NCI-H1930 (cell line): ENCODE data around the gene ATP5IF1.

Source experiments
- DNase-seq, 2 experiments: peaks; one replicate each; lab custom pipeline; 2025; lab: John Stamatoyannopoulos, UW

Gene ATP5IF1

DNA sequence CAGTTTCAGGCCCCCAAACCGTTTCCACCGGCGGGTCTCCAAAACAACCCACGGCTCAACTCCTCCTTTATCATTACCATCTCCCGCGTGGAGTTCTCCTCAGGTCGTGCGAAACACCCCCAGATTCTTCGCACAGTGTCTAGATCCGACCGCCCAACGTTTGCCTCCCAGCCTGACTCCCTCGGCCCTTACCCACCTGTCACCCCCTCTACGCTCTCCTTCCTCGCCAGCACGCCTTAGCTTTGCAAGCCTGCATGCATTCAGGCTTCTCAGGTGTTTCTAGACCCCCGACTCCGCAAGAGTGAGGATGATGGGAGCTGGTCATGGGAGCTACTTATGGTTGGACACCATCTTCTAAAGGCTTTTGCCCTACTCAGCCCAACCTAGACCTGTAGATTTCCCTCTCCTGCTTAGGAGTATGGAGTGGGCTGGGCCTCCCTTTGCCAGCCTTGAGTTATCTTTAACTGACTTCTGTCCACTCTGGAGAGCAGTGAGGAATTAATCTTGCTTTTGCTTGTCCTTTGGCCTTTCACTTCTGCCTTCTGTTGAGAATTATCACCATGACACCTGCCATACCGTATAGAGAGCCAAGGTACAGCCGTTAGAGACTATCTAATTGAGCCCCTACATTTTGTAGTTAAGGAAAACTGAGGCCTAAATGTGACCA lies 865 bp downstream of the ATP5IF1 start:
- no peak for DNase-seq

DNA sequence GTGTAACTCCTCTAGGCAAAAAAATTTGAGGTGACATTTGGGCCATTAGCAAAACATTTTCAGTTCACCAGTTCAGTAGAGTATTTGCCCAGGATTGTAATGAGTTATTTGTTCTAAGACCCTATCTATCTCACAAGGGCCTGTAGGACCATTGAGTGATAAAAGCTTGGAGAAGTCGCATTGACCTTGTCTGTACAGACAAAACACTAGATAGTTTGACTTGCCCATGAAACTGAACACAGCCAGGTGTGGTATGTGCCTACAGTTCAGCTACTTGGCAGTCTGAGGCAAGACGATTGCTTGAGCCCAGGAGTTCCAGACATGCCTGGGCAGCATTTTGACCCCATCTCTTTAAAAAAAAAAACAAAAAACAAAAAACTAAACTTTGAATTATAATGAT lies 3.1 kb downstream of the ATP5IF1 start:
- no peak for DNase-seq

DNA sequence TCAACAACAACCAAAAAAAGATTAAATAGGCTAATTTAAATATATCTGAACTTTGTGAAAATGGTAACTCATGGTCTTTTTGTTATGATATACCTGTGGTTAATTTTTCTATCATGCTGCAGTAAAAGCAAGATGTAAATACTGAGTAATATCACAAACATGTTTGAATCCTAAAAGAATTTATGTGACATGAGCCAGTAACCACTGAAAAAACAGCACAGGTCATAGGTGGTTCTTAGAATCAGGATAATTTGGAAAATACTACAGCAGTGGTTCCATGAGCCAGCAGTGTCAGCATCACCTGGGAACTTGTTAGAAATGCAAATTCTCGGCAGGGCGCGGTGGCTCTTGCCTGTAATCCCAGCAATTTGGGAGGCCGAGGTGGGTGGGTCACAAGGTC lies 4.1 kb downstream of the ATP5IF1 start:
- no peak for DNase-seq

DNA sequence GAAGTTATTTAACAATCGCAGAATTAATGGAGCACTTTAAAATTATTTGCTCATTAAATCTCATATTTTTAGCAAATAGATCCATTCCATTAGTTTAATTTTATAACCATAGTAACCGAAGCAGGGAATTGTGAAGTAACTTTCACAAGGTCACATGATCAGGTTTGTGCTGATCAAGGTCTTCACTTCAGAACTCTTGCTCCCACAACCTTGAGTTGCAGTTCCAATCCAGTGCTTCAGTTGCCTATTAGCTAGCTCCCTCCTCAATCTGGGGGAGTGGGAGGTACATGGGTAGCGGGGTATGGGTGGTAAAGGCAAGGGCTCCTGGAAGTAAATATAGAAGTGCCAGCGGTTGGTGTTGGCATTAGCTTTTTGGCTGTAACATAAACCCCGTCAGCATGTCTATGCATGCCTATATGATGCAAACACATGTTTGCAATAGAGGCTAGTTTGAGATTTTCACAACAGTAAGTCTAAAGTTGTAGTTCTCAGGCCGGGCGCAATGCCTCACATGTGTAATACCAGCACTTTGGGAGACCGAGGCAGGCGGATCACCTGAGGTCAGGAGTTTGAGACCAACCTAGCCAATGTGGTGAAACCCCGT lies 5.8 kb downstream of the ATP5IF1 start:
- DNase-seq: no peak

DNA sequence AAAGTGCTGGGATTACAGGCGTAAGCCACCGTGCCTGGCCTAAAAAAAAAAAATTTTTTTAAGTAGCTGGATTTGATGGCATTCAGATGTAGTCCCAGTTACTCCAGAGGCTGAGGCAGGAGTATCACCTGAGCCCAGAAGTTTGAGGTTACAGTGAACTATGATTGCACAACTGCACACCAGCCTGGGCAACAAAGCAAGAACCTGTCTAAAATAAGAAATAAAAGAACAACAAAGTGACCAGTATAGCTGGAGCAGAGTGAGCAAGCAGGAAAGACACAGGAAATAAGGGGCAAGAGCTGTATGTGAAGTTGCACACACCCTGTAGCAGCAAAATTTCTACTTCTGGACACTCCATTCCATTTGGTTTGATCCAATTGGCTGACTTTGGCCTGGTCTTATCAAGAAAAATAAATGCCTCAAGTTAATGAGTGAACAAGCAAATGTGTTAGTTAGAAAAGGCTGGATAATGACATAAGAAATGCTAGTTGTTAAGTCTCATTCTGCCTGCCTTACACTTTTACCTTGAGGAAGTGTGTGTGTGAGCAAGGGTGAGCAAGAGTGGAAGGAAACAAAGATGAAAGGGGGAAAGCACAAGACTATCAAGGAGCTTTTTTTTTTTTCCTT lies 7.9 kb downstream of the ATP5IF1 start:
- no peak for DNase-seq

DNA sequence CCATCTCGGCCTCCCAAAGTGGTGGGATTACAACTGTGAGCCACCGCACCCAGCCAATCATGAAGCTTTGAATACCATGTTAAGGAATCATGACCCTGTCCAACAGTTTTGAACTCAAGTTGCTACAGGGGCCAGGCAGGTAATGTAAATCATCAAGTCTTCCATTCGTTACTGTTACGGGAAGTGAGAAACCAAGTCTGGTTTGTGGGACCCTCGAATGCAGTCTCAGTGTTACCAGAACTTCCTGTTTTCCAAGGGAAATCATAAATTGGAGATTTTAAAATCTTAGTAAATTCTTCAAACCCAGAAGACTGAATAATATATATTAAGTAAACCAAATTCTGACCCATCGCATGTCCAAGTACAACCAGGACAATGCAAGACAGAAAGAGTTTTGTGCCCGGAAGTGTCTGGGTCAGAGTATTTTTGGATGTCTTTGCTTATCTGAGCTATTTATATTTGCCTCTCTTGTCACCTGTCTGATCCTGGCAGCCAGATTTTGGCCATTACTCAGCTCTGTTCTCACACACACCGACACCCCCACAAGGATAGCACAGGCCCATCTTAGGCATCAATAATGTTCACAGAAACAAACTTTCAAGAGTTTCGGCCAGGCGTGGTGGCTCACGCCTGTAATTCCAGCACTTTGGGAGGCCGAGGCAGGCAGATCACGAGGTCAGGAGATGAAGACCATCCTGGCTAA lies 8.8 kb downstream of the ATP5IF1 start:
- no peak for DNase-seq

DNA sequence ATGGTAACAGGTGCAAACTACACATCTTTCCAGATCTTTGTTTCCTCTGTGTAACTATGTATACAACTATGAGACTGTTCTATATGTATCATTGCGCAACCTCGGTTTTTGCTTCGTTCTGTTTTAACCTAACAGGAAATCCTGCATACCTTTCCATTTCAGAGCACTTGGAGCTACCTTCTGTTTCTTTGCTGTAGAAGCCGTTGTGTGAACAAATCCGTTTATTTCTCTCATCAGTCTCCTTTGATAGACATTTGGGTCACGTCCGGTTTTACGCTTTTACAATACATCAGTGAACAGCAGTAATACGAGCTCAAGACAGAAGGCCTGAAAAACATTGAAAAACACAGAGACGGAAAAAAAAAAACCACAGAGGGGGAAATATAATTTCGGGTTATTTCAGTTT lies 10.5 kb downstream of the ATP5IF1 start:
- DNase-seq: no peak

DNA sequence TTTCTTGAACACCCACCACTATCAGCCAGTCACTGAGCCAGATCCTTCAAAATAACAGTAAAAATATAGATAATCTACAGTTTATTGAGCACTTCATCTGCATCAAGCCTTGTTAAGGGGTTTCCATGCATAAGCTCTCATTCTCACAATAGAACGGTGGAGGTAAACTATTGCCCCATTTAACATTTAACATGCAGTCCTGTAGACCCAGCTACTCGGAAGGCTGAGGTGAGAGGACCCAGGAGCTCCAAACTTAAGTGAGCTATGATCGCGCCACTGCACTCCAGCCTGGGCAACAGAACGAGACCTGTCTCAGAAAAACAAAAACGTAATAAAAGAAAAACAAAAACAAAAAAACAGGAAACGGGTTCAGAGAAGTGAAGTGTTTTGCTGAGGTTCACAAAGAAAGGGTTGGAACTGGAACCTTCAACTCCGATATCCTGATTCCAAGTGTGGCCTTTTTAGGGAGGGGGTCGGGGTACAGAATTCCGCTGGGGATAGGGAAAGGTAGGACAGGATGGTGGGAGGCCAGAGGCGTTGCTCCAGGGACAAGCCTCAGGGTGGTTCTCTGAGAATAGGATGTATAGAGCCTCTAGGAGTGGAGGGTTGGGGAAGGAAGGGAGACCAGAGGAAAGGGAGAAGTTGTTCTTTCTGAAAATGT lies 11.8 kb downstream of the ATP5IF1 start:
- DNase-seq: no peak

DNA sequence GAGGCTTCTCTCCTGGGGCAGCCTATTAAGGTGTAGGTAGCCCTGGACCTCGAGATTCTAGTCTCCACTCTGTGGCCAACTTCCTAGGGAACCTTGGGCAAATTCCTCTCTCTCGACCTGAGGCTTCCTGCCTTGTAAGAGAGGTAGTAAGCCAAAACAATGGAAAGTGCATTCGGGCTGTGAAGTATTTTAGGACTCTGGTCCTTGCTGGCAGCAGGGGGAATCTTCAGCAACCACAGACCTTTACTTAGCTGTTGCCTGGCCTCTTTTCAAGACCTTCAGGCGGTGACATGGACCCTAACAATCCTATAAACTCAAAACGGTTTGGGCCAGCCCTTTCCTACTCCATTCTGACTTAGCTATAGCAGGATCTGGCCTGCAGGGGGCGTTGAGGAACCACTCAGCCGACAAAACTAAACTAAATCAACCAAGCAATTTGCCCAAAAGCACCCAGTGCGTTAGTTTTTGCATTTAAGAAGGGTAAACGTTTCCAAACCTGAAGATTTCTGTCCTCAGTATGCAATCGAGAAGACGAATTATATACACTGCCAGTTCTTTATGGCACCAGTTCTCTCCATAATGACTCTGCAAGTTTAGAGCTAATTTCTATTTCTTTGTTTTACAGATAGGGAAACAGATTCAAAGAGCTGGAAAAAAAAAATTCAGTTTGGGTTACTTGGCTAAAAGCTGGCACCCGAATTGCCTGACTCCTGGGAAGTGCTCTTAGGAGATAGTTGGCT lies 12.5 kb downstream of the ATP5IF1 start:
- DNase-seq: peak; percentile 36 to 44

DNA sequence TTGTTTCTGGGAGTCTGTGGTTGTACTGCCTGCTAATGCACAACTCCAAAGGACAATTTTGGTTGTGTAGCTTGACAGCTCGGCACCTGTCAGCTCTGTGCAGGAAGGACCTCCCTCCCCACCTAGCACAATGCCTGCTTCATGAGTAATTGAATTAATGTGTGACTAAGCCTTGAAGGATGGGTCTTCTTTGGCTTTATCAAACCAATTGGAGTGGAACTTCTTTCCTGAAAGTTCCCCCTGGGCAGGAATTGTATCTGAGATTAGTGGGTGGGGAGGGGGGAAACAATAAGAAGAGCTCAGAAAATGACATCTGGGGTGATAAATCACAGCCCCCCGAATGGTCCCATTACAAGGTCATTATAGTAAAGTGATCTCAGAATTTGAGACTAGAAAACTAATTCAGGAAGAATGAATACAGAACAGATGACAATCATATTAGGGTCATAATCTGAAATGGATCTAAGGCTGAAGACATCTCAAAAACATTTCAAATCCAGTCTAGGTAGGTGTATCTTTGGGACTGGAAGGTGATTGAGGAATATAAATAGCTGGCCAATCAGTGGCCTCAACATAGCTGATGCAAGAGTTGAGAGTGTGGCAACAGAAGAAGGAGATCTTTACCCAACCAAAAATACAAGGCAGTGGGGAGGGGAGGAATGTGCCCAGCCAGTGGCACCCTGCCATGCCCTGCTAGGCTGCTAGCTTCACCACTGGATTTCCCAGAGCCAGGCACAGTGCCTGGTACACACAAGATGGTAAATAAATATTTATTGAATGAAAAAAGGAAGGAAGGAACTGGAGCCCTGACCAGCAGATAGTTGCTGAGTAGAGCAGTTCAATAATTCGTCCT lies 13.3 kb downstream of the ATP5IF1 start:
- peak; percentile 11 to 16 for DNase-seq

DNA sequence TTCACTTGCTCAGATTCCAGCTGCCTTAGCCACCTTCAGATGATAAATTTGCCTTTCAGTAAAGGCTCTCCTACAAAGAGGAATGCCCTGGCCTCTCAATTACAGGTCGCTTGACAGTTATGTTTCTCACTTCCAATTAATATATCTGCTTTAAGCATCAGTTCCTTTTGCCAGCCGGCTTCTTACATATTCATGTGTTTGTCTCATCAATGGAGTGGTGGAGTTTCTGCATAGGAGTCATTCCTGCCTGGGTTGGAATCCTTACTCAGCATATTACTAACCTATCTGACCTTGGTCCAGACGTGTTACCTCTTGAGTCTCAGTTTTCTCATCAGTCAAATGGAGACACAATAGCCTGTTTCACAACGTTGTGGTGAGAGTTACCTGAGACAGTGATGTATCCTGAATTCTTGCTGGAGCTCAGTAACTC lies 14.0 kb downstream of the ATP5IF1 start:
- no peak for DNase-seq

DNA sequence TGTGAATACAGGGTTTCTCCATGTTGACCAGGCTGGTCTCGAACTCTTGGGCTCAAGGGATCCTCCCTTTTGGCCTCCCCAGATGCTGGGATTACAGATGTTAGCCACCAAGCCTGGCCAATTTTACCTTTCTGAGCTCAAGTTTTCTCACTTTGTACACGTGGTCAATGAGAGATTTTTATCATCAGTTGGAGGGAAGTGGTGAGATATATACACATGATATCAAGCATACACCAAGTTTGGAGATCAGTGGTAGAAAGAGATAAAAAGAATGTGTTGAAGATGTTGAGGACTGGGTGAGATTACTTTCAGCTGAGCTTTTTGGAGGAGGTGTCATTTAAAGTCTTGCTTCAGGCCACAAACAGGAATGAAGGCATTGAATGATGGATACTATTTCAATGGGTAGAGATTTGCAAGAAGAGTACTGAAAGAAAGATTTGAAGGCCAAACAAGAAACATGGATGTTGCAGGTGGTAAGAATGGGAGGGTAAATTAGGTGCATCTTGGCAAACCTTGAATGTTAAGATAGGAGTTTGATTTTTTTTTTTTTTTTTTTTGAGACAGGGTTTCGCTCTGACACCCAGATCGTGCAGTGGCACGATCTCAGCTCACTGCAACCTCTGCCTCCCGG lies 20.4 kb downstream of the ATP5IF1 start:
- DNase-seq: no peak

DNA sequence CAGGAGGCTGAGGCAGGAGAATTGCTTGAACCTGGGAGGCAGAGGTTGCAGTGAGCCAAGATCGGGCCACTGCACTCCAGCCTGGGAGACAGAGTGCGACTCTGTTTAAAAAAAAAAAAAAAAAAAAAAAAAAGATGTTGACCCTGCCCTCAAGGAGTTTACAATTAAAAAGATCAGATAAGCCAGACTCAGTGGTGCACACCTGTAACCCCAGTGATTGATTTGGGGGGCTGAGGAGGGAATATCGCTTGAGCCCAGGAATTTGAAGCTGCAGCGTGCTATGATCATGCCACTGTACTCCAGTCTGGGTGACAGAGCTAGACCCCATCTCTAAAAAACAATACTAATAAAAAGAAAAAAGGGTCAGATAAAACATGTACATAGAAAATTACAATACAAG lies 21.8 kb downstream of the ATP5IF1 start:
- DNase-seq: no peak

DNA sequence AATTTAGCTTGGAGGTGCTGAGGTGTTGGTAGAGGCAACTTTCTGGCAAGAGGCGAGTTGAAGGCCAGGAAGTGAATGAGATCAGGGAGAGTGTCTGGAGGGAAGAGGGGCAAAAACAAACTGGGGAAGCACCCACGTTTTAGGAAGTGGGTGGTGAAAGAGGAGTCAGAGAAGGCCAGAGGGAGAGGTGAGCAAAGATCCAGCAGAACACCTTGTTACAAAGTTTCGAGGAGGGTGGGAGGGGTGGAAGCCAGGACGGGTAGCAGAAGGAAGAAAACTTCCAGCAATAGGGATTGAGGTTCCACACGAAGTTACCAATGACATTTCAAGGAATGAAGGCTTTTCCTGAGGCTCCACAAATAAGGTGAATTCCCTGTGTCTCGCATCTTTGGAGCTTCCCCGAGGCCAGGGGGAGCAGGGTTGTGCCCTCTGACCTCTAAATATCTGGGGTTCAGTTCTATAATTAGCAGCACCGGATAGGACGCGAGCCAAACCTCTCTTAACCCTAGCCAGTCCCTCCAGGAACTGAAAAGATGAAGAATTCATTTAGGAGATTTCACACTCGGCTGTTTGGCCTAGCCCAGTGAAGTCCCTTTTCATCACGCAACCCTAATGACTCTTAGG lies 22.8 kb downstream of the ATP5IF1 start:
- no peak for DNase-seq

DNA sequence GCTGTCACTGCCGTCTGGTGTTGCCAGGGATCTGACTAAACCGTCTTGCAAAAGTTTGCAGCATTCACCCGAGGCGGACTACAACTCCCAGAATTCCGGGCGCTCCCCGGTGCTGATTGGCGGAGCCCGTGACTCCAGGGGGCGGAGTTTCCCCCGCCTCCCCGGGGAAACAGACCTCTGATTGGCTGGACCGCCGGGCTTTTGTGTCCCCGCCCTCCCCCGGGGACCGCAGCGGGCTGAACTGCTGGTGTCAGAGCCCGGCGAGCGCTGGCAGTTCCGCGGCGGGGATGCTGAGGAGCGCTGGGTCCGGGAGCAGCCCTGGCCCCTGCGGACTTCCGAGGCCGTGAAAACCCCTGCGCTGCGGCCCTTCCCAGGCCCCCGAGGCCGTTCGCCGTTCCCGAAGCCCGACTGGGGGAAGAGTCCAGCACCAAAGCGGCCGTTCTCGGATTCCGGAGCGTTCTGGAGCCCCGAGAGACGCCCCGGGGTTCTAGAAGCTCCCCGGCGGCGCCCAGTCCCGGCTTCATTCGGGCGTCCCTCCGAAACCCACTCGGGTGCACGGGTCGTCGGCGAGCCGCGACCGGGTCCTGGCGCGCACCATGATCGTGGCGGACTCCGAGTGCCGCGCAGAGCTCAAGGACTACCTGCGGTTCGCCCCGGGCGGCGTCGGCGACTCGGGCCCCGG lies 23.5 kb downstream of the ATP5IF1 start, which contains the start of gene SESN2:
SESN2 (plus strand) TSS at position 267 of the 682 bp plus-strand sequence; CDS start at position 597, 330 bp downstream.
- DNase-seq: peak; percentile 95 to 99

DNA sequence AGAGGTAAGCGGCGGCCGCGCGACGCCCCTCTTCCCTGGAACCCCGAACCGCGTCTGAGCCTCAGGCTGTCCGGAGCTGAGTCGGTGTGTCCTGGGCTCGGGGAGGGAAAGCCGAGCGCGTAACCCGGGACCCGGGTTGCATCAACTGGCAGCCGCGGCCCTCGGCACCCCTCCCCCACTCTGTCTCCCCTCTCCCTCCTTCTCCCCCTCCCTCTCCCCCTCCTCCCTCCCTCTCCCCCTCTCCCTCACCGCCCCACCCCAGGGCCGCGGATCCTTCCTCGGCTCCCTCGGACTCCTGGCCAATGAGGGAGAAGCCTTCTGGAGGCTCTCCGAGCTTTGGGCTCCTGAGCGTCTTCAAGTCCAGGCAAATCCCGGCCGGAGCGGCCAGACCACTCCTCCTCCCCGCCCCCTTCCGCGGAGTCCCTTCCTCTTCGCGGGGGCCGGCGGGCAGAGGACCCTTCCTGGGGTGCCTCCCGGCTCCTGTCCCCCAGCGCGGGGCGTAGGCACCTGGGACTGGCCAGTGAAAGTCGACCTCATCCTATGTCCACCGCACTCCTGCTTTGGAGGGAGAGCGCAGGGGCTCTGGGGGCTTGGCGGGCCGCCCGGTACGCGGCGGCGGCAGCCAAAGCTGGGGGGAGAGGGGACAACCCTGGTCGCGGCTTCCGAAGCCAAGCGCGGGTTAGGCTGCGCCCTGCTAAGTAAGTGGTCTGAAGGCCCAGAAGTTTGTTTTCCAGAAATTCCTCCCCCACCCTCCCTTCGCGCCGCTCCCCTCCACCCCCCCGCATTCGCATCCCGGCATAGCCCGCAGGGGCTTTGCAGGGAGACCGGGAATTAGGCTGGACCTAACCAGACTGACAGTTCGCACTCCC lies 24.2 kb downstream of the ATP5IF1 start:
- peak in 1 of 2 experiments; percentile 18 for DNase-seq

DNA sequence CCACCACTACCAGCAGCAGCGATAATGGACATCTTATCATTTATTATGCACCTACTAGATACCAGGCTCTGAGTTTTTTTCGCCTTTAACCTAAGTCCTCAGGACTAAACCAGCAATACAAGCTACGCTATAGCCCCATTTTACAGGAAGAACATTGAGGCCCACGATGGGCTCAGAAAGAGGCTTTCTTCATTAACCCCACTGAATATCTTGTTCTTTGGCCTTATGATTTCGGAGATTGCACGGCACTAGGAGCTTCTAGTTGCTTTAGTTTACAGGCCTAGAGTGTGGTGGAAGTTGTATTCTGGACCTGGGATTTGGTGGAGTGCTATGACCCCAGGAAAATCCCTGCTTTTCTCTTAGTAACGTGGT lies 24.9 kb downstream of the ATP5IF1 start:
- DNase-seq: no peak

DNA sequence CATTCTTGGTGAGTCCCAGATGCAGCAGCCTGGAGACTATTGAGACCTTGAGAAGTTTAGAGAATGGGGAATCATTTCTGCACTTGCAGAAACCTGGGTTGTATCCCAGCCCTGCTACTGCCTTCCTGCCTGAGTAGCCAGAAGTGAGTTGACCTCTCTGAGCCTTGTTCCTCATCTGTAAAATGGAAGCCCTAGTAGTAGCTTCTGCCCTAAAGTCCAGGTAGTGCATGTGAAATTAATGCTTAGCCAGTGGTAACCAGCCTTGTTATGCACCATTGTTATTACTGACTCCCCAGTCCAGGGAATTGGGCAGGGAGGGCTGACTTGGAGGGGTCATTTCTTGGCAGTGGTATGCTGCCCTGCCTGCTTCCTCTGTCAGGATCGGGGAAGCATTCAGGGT lies 29.0 kb downstream of the ATP5IF1 start:
- DNase-seq: no peak
